Right ventricle myocardium inferior (tissue), 1 donor: Measurements from ENCODE around the gene NPAS3. TPM values are rescaled to one million over a fixed set of nuclear protein-coding genes. Genes with fewer than 3 reads are reported as not detected.

Experiments used
- ATAC-seq: fragments of 200-7000 bp; cut with Tn5 transposase; one replicate; pipeline ENCODE4 v1.9.1; 2020; ENCODE audit warnings: mild to moderate bottlenecking, moderate library complexity
- DNase-seq: peaks from one replicate; pipeline ENCODE4 v3.0.0; 2021; ENCODE audit errors: missing footprints
- intact Hi-C: fragments of 100-400 bp; cut with DNase I; formaldehyde crosslinking; loops from one replicate; pipeline ENCODE4 v1.11.0; 2022
- total RNA-seq: library from RNA; stranded (reverse); fragmentation: NEBNext Ultra II Directional; extraction: Animal tissue kit (Norgen Biotek cat#: 25700); gene quantifications from one replicate; pipeline ENCODE4 v1.2.1, GENCODE V29; 2021
- donor health status: DM: no; HTN: yes; CAD: no; lungs with severe emphysema.

NPAS3 gene
- total RNA-seq, 1 donor from 2014 or later: 1.9 TPM

DNA sequence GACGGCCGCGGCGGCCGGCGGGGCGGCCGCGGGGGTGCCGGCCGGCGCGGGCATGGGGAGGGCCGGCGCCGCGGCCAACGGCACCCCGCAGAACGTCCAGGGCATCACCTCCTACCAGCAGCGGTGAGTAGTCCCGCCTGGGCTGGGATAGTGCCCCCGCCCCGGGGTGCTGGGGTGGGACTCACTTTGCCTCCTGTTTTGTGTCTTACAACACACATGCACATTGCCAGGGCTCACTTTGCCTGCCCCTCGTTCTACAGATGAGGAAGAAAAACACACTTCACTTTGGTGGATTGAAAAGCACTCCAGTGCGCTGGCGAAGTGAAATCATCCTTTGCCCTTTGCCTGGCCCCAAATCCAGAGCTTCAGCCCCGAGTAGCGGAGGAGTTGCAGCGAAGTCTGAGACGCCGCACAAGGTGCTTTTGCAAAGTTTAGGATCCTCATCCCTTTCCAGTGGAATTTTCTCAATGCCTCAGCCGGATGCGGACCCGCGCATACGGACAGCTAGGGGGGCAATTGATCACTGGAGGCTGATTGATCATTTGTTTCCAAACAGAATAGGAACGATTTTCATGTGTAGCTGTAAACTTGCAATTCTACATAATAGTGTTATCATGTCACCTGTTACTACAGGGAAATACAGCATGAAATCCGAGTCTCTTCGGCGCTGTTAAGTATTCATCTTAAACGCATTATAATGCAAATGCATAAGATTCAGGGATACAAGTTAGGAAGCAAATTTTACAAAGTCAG, 3.6 kb upstream of the NPAS3 start:
- intact Hi-C loops: loop anchor here (10.0 kb wide), 1 partner anchor 230 kb away; no protein-coding TSS in a partner anchor
- ATAC-seq: no peak
- no peak for DNase-seq

DNA sequence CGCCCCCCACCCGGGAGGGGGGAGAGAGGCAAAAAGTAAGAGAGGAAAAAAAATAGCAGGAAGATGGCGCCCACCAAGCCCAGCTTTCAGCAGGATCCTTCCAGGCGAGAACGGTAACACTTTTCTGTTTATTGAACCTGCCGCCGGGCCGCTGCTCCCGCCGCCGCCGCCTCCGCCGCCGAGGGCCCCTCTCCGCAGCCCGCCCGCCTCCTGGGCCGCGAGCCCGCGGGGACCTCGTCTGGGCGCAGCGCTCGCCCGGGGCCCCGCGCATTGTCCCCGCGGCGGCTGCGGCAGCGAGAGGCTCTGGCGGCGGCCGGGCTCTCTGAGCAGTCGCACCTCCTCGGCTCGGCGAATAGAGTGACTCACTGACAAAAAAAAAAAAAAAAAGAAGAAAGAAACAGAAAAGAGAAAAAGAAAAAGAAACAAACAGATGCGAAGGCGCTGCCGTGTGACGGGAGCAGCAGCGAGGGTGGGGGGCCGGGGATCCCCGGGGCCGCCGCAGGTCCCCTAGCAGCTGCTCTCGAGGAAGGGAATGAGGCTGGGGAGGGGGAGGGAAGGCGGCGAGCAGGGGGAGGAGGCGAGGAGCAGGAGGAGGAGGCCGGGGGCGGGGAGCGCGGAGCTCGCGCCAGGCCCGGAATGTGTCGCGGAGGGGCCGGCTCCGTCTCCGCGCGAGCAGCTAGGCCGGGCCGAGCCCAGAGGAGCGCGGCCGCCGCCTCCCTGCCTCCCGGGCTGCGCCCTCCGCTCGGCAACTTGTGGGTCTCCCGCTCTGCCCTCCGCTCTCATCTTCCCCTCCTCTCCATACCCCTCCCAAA, 781 bp downstream of the NPAS3 start:
- peak; percentile 88 for DNase-seq
- intact Hi-C loops: loop anchor here (10.0 kb wide), 1 partner anchor 235 kb away; no protein-coding TSS in a partner anchor
- peak; percentile 95 for ATAC-seq

DNA sequence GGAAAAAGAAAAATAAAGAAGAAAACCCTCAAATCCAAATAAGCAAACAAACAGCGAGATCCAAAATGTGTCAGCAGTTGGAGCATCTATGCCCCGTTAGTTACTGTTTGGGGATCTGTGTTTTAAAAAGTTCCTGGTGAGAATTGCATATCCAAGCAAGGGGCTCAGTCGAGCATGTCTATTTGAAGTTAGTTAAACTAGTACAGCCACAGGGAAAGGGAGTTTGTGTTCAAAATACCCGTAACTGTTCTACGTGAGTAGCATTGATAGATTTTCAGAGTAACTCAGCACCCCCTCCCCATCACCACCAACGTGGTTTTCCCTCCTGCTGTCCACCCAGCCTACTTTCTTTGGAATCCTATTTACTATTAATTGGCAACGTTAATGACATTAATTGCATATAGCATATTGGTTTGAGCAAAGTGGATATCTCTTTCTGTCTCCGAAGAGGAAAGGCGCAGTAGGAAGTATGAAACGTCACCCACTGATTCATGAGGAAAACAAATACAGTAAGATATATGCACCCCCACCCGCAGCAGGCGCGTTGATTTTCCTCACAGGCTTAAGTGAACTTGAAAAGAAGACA, 1.5 kb downstream of the NPAS3 start:
- intact Hi-C loops: no loop called here
- no peak for DNase-seq
- no peak for ATAC-seq

- DNase-seq (no peak), ATAC-seq (no peak)
- intact Hi-C loops: no loop called here
Observed at GRCh38 chr14:32940711-32941667, 2.3 kb downstream of the NPAS3 start.

DNA sequence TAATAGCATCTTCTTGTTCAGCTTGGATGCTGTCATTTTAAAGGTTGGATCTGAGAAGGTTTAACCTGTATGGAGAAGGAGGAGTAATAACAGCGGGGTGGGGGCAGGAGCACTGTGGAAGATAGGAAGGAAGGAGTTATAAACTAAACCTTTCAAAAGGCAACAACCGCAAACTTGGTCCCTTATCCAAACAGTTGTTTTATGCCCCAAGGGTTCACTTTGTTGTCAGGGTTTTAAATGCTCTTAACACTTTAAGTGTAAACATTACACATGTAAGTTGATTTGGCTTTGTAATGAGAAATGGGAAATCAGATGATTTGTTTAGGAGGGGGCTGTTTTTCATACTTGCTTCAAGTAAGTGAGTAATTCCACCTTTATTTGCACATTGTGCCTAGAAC, 3.0 kb downstream of the NPAS3 start:
- intact Hi-C loops: no loop called here
- DNase-seq: no peak
- no peak for ATAC-seq

DNA sequence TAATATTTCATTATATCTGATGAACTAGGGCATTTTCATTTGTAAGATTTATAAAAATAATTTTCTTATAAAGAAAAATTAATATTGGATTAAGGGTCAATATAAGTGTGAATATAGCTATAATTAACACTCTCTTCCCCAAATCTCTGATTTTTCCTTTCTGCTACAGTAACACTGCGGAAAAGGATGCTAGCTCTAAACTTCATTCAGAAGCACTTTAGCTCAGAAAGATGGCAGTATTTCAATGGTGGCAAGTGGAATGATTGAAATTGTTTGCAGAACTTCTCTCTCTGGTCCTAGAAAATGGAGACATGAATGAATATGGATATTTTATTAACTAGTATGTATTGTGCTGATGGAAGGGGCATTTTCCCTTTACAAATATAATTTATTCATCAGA, 8.4 kb downstream of the NPAS3 start:
- intact Hi-C loops: no loop called here
- ATAC-seq: no peak
- no peak for DNase-seq

DNA sequence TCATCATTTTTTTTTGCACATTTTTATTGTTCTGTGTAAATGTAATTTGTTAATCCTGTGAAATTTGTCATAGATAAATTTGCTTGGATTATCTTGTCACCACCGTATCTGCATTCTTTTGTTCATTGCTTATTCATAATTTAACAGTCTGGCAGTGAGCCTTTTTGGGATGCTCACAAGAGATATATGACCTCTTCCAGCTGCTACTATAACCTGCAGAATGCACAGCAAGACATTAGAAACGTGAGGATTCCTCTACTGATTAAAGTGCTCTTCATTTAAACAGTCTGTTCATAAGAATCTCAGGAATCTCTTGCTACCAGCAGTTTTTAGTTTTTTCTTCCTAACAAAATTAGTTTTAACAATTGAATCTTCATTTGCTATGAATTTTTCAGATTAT, 9.1 kb downstream of the NPAS3 start:
- ATAC-seq (no peak), DNase-seq (no peak)
- intact Hi-C loops: no loop called here

DNA sequence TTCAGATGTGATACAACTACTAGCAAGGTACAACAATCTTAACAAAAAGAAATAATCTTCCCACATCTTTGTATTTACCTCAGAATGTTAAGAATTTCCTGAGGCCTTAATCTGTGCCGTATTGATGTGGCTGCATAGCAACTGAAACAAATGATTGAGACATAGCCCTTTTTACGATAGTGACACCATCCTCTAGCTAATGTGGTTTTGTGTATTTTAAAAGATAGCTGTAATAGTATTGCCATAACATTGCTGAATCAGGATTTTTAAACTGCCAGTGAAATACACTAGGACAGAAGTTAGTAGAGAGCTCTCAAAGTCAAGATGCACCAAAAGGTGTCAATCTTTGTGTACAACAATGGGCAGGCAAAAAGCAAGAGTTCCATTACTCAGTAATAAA, 11.9 kb downstream of the NPAS3 start:
- no peak for DNase-seq
- ATAC-seq: no peak
- intact Hi-C loops: no loop called here

- no peak for ATAC-seq
- DNase-seq: no peak
- intact Hi-C loops: no loop called here
Observed at GRCh38 chr14:32967421-32967820, 28.7 kb downstream of the NPAS3 start.

DNA sequence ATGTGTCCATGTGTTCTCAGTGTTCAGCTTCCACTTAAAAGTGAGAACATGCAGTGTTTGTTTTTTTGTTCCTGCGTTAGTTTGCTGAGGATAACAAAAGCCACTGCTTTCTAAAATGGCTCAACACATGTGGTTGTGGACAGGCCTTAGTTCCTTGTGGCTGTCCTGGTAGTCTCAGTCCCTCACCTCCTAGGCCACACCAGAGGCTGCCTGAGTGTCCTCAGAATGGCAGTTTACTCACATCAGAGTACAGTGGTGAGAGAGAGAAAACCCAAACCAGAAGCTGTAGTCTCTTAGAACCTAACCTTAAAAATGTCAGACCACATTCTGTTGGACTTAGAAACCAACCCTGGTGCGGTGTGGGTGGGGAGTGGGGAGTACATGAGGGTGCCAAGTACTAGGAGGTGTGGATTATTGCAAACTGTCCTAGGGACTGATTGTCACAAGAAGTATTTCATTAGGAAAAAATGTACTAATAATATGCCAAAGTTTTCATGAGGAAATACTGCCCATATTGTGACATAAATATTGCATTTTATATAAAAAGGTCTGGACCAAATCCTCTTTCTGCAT, 30.4 kb downstream of the NPAS3 start:
- intact Hi-C loops: no loop called here
- peak; percentile 60 for ATAC-seq
- no peak for DNase-seq

- DNase-seq (no peak), ATAC-seq (no peak)
- intact Hi-C loops: no loop called here
Observed at GRCh38 chr14:32977913-32978312, 39.2 kb downstream of the NPAS3 start.

GRCh38 chr14:32978691-32979255, 40.1 kb downstream of the NPAS3 start:
- ATAC-seq (no peak), DNase-seq (no peak)
- intact Hi-C loops: no loop called here

- ATAC-seq (no peak), DNase-seq (no peak)
- intact Hi-C loops: no loop called here
Observed at GRCh38 chr14:32980178-32980901, 41.7 kb downstream of the NPAS3 start.

GRCh38 chr14:32980902-32981501, 42.3 kb downstream of the NPAS3 start:
- no peak for ATAC-seq

GRCh38 chr14:32984241-32984930, 45.7 kb downstream of the NPAS3 start:
- no peak for DNase-seq
- no peak for ATAC-seq
- intact Hi-C loops: no loop called here

More at GRCh38 chr14:32980902-32981501, 42.3 kb downstream of the NPAS3 start:
- no peak for DNase-seq
- intact Hi-C loops: no loop called here

- DNase-seq (peak; percentile 73), ATAC-seq (peak; percentile 92)
- intact Hi-C loops: no loop called here
Observed at GRCh38 chr14:32985866-32986265, 47.2 kb downstream of the NPAS3 start.
